Cardiac fibroblast (primary cell): ENCODE measurements around the gene SETBP1.

ENCODE experiments used
- DNase-seq, 2 donors: peaks; one replicate each; pipeline versions ENCODE4 v3.0.0 to v3.0.0-alpha.2; 2010; ENCODE audit warnings: low read depth in 2 of 2
- H3K4me3 ChIP-seq, 2 donors: replicated peaks in 1 of 2; 1 replicate in 1 of 2; 2 replicates in 1 of 2; pipeline ENCODE4 v1.5.1; 2011; ENCODE audit warnings: low read depth in 2 of 2, low read length in 2 of 2, mild to moderate bottlenecking in 2 of 2, moderate library complexity in 1 of 2
- TF ChIP-seq, protein P1 (sequence below): IDR thresholded peaks from one replicate; pipeline ENCODE4 v1.5.1; 2011; ENCODE audit warnings: low read depth, mild to moderate bottlenecking, low read length, inconsistent platforms

Gene SETBP1

DNA sequence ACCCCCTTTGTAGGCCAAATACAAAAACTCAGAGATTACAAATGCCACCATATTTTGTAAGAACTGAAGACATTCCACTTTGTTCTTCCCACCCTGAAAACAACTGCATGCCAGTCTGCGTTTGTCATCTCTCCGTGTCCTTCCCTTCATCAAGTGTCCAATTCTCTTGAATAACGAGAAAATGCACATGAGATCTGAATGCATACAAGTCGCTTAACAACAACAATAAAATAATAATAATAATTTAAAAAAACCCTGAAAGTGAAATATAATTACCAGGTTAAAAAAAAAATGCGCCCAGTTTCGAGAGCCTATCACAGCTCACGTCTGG is 2.0 kb upstream of the SETBP1 start:
- no peak for DNase-seq
- TF ChIP-seq, protein P1, sequence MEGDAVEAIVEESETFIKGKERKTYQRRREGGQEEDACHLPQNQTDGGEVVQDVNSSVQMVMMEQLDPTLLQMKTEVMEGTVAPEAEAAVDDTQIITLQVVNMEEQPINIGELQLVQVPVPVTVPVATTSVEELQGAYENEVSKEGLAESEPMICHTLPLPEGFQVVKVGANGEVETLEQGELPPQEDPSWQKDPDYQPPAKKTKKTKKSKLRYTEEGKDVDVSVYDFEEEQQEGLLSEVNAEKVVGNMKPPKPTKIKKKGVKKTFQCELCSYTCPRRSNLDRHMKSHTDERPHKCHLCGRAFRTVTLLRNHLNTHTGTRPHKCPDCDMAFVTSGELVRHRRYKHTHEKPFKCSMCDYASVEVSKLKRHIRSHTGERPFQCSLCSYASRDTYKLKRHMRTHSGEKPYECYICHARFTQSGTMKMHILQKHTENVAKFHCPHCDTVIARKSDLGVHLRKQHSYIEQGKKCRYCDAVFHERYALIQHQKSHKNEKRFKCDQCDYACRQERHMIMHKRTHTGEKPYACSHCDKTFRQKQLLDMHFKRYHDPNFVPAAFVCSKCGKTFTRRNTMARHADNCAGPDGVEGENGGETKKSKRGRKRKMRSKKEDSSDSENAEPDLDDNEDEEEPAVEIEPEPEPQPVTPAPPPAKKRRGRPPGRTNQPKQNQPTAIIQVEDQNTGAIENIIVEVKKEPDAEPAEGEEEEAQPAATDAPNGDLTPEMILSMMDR = no peak
- H3K4me3 ChIP-seq = no peak overlapping the region

DNA sequence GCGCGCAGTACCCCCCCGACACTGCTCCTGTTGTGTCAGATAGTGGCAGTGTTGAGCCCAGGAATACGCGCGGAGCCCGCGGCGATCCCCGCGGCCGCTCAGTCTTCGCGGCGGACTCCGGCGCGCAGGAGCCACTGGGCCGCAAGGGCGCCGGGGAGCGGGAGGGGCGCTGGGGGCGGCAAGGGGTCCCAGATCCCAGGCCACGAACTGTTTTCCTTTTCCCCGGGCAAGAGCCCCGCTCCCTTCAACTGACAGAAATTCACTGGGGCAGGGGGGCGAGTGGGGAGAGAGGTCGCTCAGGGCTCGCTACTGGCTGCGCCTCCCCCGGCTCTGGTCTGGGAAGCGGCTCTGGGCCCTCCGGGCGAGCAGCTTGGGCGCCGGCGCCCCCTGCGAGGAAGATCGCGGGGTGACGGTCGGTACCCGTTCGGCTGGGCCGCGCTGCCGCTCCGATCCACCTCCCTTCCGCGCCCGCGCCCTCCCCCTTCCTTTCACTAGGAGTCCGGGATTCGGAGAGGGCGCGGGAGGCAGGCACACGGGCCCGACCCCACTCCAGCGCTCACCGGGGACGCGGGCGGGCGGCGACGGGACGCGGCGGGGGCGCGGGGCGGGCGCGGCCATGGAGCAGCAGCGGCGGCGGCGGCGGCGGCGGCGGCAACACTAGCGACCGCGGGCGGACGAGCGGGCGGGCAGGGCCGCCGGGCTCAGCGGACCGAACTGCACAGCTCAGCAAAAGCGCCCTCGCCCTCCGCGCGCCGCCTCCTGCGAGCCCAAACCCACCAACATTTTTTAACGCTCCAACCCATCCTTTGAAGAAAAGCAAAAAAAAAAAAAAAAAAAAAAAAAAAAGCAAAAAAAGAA is 1.4 kb upstream of the SETBP1 start:
- DNase-seq = peak; percentile 88 to 92

DNA sequence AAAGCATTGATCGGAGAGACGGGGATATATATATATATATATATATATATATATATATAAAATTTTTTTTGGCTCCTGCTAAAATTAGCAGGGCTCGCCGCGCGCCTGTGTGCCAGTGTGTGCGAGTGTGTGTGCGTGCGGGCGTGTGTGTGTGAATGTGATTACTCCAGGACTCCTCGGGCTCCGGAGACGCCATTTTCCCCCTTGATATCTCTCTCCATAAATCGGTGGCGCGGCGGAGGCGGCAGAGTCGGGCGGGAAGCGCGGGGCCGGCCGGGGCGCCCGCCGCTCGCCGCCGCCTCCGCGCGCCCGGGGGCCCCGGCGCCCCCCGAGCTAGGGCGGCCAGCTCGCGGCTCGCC is 795 bp upstream of the SETBP1 start:
- peak; percentile 39 to 60 for DNase-seq
- peak overlapping the region; percentile 64 to 69 for H3K4me3 ChIP-seq
- TF ChIP-seq, protein P1 = no peak

More for the DNA sequence above, 1.4 kb upstream of the SETBP1 start:
- TF ChIP-seq, protein P1 = peak; percentile 57
- peak overlapping the region; percentile 66 to 69 for H3K4me3 ChIP-seq

DNA sequence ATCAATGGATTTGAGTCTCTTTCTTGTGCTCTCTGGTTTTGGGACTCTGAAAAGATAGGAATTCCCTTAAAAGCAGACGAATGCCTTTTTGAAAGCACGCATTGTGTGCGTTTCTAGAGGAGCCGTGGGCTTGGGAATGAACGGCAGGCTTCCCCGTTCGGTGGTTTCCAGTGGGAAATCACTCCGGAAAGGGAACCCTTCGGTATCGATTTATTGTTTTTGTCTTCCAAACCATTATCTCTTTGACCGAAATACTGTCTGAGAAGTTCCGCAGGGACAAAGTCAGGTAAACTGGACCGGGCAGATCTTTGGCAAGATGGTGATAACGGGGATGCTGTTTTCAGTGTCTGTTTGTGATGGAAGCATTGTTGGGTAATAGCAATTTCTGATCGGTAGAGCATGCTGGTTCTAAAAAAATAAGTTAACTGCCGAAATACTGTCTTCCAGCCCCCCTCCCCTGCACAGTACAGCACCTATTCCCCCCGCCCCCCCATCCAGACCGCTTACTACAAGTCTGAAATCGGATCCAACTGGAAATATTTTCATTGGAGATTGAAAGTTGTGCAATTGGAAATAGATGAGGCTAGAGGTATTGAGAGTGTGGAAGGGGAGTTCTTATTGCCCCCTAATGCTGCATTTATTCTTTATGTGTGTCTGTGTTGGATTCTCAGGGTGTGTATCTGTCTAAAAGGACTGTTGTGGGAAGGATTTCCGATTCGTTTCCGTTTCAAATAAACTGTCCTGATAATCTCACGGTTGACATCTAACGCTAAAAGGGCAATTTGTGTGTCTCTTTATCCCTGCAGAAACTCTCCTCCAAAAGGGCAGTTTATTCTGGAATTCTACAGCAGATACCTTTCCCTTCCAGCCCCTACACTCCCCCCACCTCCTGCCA is 635 bp downstream of the SETBP1 start:
- TF ChIP-seq, protein P1 = no peak
- no peak for DNase-seq
- H3K4me3 ChIP-seq = peak overlapping the region; percentile 64 to 69

DNA sequence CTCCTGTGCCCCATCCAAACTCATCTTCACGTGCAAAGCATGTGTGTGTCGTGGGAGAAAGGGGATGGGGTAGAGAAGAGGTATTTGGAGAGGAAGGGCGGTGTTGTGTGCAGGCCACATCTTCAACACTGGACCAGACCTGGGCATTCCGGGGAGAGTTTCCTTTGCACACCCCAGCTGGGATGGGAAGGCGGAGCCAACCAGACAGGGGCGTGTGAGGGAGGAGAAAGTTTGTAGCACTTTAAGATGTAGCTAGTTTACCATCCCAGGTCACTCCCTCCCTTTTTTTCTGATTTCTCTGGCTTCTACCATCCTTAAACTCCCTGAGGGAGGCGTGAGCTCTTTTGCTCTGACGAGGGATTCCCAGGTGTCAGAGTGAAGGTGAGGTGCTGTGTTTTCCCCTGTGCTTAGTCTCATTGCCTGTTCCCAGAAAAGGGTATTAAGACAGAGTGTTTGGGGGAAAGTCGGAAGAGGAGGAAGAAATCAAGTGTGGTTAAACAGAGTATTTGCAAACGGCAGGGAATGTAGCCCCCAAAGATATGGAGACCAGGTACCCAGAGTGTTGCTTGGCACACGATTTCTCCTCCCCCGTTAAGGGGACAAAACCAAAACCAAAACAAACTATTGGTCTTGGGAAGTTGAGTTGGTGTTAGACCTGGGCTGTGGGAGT is 1.6 kb downstream of the SETBP1 start:
- H3K4me3 ChIP-seq = no peak overlapping the region
- no peak for DNase-seq
- TF ChIP-seq, protein P1 = no peak

DNA sequence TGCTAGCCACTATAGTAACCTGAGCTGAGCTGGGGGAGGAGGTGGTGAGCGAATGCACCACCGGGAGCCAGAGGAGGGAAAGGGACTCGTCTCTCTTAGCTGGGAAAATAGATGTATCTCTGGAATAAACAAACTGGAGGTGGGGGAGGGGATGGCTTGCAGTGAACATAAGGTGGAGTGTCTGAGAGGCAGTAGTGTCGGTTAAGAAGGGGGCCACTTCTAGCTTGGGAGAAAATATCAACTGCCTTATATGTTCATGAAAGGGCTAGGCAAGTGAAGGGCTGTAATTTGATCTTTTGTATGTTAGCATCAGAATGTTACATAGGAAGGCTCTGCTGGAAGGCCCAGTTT is 2.2 kb downstream of the SETBP1 start:
- TF ChIP-seq, protein P1 = no peak
- H3K4me3 ChIP-seq = no peak overlapping the region
- no peak for DNase-seq
